MCF 10A (cell line): ENCODE results near the gene F13A1. TPM values are rescaled to one million over a fixed set of nuclear protein-coding genes. Genes with fewer than 3 reads are reported as not detected.
A peak's percentile ranks its signal among the peaks of the same experiment; 100 is the strongest.

Source experiments
- BruUV-seq: library from RNA; stranded (reverse); fragments of 400-500 nt; replicated peaks from 2 replicates; lab custom pipeline; 2021; lab: Mats Ljungman, UMichigan
- CTCF ChIA-PET: fragments of 300-600 bp; sonication (Branson Sonifier 250); formaldehyde crosslinking; extraction: SDS; loops from one replicate; lab custom pipeline; 2021; ENCODE audit warnings: antibody characterized with exemption, inconsistent platforms; lab: Yijun Ruan, JAX
- POLR2A ChIA-PET: fragments of 300-600, 350-650 bp; sonication (Branson Sonifier 250); formaldehyde crosslinking; extraction: SDS; loops from one replicate; lab custom pipeline; 2020; ENCODE audit warnings: antibody characterized with exemption, inconsistent platforms; lab: Yijun Ruan, JAX
- DNase-seq: peaks from one replicate; pipeline ENCODE4 v3.0.0-alpha.2; 2018; ENCODE audit not compliant: unreplicated experiment
- H3K27ac Mint-ChIP-seq: one replicate; pipeline ENCODE4 v1.8.0; 2022; ENCODE audit warnings: mild to moderate bottlenecking, low read depth, mixed read lengths; ENCODE audit not compliant: unreplicated experiment
- H3K27me3 Mint-ChIP-seq: one replicate; pipeline ENCODE4 v1.8.0; 2022; ENCODE audit warnings: mixed read lengths; ENCODE audit not compliant: insufficient read depth, unreplicated experiment
- H3K36me3 Mint-ChIP-seq: one replicate; pipeline ENCODE4 v1.8.0; 2022; ENCODE audit warnings: mild to moderate bottlenecking, moderate library complexity, mixed read lengths; ENCODE audit not compliant: insufficient read depth, unreplicated experiment
- H3K4me1 Mint-ChIP-seq: one replicate; pipeline ENCODE4 v1.8.0; 2022; ENCODE audit warnings: mixed read lengths; ENCODE audit not compliant: insufficient read depth, unreplicated experiment
- H3K4me3 Mint-ChIP-seq: one replicate; pipeline ENCODE4 v1.8.0; 2022; ENCODE audit warnings: mild to moderate bottlenecking, moderate library complexity, mixed read lengths; ENCODE audit not compliant: unreplicated experiment
- H3K9me3 Mint-ChIP-seq: one replicate; pipeline ENCODE4 v1.8.0; 2022; ENCODE audit warnings: mixed read lengths; ENCODE audit not compliant: unreplicated experiment
- CTCF ChIP-seq: fragments of 200-600 bp; IDR thresholded peaks from one replicate; pipeline ENCODE4 v1.8.0; 2022; ENCODE audit warnings: antibody characterized with exemption, mild to moderate bottlenecking; ENCODE audit not compliant: unreplicated experiment
- intact Hi-C: fragments of 100-400 bp; cut with micrococcal nuclease; formaldehyde crosslinking; loops from 2 replicates; pipeline ENCODE4 v1.14.1; 2022
- total RNA-seq: library from RNA; stranded (reverse); gene quantifications from 2 replicates; pipeline ENCODE4 v1.2.3, GENCODE V29; 2022

Gene F13A1
- total RNA-seq, 1 experiment from 2014 or later: 0.65 TPM

- intact Hi-C loops: no loop called here
These were observed 26.1 kb upstream of the F13A1 start for GRCh38 chr6:6346427-6347023.

GRCh38 chr6:6333501-6333900 lies 13.0 kb upstream of the F13A1 start:
- Mint-ChIP-seq H3K27me3 (no peaks in the 10 kb centered on the region), H3K27ac (no peak overlapping the region), H3K9me3 (no peaks in the 10 kb centered on the region), H3K36me3 (no peaks in the 10 kb centered on the region), H3K4me3 (no peak overlapping the region), H3K4me1 (peaks cover 11% of the 10 kb centered on the region)
- peak; percentile 60 for DNase-seq
- ChIA-PET CTCF (interaction anchor here (1.1 kb wide), 2 partner anchors 142 to 862 kb away, joined by 3 to 5 read pairs; no protein-coding TSS in a partner anchor), POLR2A (interaction anchor here (0.7 kb wide), 1 partner anchor 55 kb away, joined by 3 read pairs; no protein-coding TSS in a partner anchor)
- BruUV-seq: no TSS peak
- TF ChIP-seq CTCF: no peak
- intact Hi-C loops: no loop called here

More at GRCh38 chr6:6346427-6347023, 26.1 kb upstream of the F13A1 start:
- no peaks in the 10 kb centered on the region for H3K4me1 Mint-ChIP-seq
- no peak for TF ChIP-seq CTCF
- H3K27me3 Mint-ChIP-seq: peaks cover 13% of the 10 kb centered on the region
- no peaks in the 10 kb centered on the region for H3K9me3 Mint-ChIP-seq
- BruUV-seq: no TSS peak
- ChIA-PET CTCF (no interaction called here), POLR2A (interaction anchor here (0.6 kb wide), 1 partner anchor 34 kb away, joined by 3 read pairs; no protein-coding TSS in a partner anchor)
- no peaks in the 10 kb centered on the region for H3K36me3 Mint-ChIP-seq
- no peak overlapping the region for H3K4me3 Mint-ChIP-seq
- no peak for DNase-seq
- no peak overlapping the region for H3K27ac Mint-ChIP-seq

- Mint-ChIP-seq H3K9me3 (no peaks in the 10 kb centered on the region), H3K36me3 (no peaks in the 10 kb centered on the region), H3K27me3 (no peaks in the 10 kb centered on the region), H3K4me1 (peaks cover 11% of the 10 kb centered on the region), H3K27ac (no peak overlapping the region), H3K4me3 (no peak overlapping the region)
- ChIA-PET POLR2A (no interaction called here), CTCF (interaction anchor here (0.6 to 1.1 kb wide), 5 partner anchors 18 to 291 kb away, joined by 3 to 5 read pairs (median 3); no protein-coding TSS in a partner anchor)
- BruUV-seq: no TSS peak
- TF ChIP-seq CTCF: no peak
- DNase-seq: no peak
- intact Hi-C loops: no loop called here
These were observed 12.4 kb upstream of the F13A1 start for GRCh38 chr6:6332811-6333244.

- Mint-ChIP-seq H3K4me3 (no peak overlapping the region), H3K27me3 (no peaks in the 10 kb centered on the region), H3K9me3 (no peaks in the 10 kb centered on the region), H3K27ac (no peak overlapping the region), H3K4me1 (peaks cover 11% of the 10 kb centered on the region), H3K36me3 (no peaks in the 10 kb centered on the region)
- BruUV-seq: no TSS peak
- CTCF ChIA-PET: interaction anchor here (0.6 to 0.7 kb wide), 5 partner anchors 17 to 291 kb away, joined by 3 to 6 read pairs (median 3); no protein-coding TSS in a partner anchor
- no peak for TF ChIP-seq CTCF
- intact Hi-C loops: no loop called here
- no peak for DNase-seq
- POLR2A ChIA-PET: no interaction called here
These were observed 11.6 kb upstream of the F13A1 start for GRCh38 chr6:6331946-6332601.
